Measurements from ENCODE around the gene MAD2L1BP.

Gene MAD2L1BP

GRCh38 chr6:43667245-43668150 is 31.9 kb downstream of the MAD2L1BP start:
- peak; percentile 68 for DNase-seq

GRCh38 chr6:43668151-43669028 is 32.8 kb downstream of the MAD2L1BP start:
- peak; percentile 26 for DNase-seq

- no peak for DNase-seq
Measured at GRCh38 chr6:43669050-43669921, 33.6 kb downstream of the MAD2L1BP start.

GRCh38 chr6:43669922-43670622 is 34.4 kb downstream of the MAD2L1BP start:
- DNase-seq, result no peak

- DNase-seq, result no peak
Measured at GRCh38 chr6:43670623-43670986, 35.0 kb downstream of the MAD2L1BP start.

GRCh38 chr6:43671011-43671800 is 35.6 kb downstream of the MAD2L1BP start:
- DNase-seq, result no peak

- no peak for DNase-seq
Measured at GRCh38 chr6:43671801-43672690, 36.4 kb downstream of the MAD2L1BP start.

- DNase-seq, result no peak
Measured at GRCh38 chr6:43673444-43674084, 37.9 kb downstream of the MAD2L1BP start.

- no peak for DNase-seq
Measured at GRCh38 chr6:43674291-43674690, 38.7 kb downstream of the MAD2L1BP start.

- no peak for DNase-seq
Measured at GRCh38 chr6:43674921-43675320, 39.3 kb downstream of the MAD2L1BP start.

- no peak for DNase-seq
Measured at GRCh38 chr6:43676962-43677606, 41.4 kb downstream of the MAD2L1BP start.

GRCh38 chr6:43677759-43678158 is 42.1 kb downstream of the MAD2L1BP start:
- DNase-seq, result no peak

GRCh38 chr6:43678341-43678740 is 42.7 kb downstream of the MAD2L1BP start:
- DNase-seq, result no peak

GRCh38 chr6:43679057-43679456 is 43.4 kb downstream of the MAD2L1BP start:
- DNase-seq, result no peak

GRCh38 chr6:43680308-43681200 is 44.9 kb downstream of the MAD2L1BP start:
- DNase-seq, result no peak

- no peak for DNase-seq
Measured at GRCh38 chr6:43681303-43681702, 45.7 kb downstream of the MAD2L1BP start.

GRCh38 chr6:43682724-43683429 is 47.2 kb downstream of the MAD2L1BP start:
- no peak for DNase-seq

Data from NCI-H2227 treated with DMSO at 0.1 percent for 48 hours (cell line).